NCI-H1436 (cell line): ENCODE data around the gene CNTD1.

Source experiments
- DNase-seq: peaks from one replicate; lab custom pipeline; 2025; lab: John Stamatoyannopoulos, UW

Gene CNTD1

DNA sequence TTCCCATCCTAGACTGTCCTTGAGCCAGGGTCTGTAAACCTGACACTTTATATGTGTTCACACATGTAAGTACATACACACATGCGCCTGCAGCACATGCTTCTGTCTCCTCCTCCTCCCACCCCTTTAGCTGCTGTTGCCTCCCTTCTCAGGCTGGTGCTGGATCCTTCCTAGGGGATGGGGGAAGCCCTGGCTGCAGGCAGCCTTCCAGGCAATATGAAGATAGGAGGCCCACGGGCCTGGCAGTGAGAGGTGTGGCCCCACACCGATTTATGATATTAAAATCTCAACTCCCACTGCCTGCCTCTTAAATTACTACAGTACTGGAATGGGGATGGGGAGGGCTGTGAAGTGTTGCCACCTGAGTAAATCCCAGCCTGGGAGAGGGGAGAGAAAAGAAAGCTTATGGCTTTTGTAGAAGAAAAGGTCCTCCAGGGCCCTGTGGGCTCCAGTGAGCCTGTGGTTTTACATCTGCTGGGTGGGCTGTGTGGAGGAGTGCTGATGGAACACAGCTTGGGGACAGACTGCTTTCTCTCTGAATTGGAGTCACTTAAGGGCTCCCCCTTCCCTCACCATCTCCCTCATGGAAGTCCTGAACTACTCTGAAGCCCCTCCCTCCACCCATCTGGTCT is 19.2 kb upstream of the CNTD1 start:
- no peak for DNase-seq

DNA sequence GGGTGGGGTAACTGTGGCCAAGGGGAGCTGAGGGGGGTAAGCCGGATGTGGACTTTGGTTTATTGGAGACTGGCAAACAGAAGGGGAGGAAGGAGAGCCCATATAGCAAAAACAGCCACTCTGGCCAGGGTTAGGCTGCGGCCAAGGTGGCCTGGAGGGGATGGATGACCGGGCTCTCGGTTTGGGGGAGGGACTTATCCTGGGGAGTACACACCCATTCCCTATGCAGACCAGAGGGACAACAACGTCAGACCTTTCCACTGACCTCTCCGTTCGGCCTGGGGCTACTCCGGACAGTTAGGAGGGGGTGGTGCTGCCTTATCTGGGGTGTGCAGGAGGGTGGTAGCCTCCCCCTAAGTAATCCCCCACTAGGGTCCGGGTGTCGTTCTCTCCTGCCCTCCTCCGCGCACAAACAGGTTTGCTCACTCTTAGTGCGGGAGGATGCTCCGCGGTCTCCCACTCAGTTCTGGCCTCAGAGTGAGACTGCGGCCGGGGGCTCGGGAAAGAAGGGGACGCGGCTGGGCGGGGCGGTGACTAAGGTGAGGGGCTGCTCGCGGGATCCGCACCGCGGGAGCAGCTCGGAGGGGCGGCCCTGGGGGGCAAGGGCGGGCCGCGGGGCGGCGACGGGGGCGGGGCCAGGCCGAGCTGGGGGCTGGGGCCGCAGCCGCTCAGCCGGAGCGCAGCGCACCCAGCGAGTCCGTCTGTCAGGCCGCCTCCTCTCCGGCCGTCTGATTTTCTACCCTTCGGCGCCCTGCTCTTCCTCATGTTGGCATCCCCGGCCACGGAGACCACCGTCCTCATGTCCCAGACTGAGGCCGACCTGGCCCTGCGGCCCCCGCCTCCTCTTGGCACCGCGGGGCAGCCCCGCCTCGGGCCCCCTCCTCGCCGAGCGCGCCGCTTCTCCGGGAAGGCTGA is 18.5 kb upstream of the CNTD1 start, which contains the start of gene WNK4:
Gene WNK4 (plus strand): TSS at position 675 of the 915 bp plus-strand sequence. CDS start 89 bp downstream, at position 764.
- no peak for DNase-seq

DNA sequence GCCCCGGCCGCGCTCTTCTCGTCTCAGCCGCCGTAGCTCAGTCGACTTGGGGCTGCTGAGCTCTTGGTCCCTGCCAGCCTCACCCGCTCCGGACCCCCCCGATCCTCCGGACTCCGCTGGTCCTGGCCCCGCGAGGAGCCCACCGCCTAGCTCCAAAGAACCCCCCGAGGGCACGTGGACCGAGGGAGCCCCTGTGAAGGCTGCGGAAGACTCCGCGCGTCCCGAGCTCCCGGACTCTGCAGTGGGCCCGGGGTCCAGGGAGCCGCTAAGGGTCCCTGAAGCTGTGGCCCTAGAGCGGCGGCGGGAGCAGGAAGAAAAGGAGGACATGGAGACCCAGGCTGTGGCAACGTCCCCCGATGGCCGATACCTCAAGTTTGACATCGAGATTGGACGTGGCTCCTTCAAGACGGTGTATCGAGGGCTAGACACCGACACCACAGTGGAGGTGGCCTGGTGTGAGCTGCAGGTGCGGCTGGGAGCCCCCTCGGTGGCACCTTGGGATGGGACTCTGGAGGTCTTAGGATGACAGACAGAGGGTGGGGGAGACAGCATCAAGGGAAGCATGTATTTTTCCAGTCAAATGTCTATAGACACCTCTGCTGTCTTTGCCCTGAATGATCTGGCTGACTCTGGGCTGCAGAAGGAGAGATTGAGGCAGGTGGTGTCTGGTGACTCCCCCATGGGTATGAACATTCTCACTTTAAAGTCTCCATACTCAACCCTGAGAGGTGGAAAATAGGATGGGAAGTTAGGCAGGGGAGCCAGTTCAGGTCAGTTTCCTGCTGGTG is 17.6 kb upstream of the CNTD1 start:
- no peak for DNase-seq

DNA sequence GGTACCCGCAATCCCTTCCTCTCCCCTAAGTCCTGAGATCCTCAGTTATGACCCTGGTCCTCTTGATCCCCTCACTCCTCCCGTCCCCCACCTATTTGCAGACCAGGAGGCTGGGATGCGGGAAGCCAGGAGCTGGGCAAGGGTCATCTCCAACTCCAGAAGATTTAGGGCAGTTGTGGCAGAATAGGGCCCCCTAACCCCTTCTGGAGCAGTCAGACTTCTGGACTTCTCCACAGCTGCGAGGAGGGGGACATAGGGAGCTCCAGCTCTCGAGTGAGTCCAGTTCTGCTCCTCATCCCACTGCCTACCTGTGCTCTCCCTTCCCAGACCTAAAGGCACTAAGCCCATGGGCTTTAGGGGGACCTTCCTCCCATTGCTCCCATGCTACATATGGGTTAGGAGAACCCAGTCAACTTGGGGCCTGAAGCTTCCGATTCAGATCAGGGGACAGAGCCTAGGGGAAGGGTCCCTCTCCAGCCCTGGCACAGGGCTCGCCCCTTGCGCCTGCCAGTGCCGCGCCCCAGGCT is 17.0 kb upstream of the CNTD1 start:
- no peak for DNase-seq

DNA sequence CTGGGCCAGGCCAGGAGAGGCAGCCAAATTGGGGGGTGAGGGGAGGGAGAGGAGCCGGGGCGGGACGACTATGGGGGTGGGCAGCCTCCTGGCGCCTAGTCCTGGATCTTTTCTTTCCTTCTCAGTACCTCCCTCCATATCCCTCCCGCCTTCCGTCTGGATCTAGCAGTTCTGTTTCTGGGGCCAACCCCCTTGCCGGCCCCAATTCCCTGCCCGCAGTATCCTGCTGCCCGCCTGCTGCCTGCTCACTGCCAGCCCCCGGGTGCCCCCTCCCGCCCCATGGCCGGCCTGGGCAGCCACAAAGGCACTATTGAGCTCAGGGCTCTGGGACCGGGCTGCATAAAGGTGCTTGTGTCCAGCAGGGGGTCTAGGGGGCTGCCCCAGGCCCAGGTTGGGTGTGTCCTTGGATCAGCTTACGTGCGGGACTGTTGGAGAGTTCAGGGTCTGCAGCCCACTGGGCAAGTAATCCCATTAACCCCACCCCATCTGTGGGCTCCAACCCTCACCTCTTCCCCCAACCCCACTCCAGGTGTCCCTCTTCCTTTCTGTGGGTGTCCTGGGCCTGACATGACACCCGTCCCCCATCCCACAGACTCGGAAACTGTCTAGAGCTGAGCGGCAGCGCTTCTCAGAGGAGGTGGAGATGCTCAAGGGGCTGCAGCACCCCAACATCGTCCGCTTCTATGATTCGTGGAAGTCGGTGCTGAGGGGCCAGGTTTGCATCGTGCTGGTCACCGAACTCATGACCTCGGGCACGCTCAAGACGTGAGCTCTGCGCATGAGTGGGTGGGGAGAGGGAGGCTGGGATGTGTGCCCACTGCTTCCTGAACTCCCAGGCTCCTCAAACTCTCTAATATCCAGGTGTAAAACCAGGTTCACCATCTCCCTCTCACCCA is 16.2 kb upstream of the CNTD1 start:
- DNase-seq = no peak

DNA sequence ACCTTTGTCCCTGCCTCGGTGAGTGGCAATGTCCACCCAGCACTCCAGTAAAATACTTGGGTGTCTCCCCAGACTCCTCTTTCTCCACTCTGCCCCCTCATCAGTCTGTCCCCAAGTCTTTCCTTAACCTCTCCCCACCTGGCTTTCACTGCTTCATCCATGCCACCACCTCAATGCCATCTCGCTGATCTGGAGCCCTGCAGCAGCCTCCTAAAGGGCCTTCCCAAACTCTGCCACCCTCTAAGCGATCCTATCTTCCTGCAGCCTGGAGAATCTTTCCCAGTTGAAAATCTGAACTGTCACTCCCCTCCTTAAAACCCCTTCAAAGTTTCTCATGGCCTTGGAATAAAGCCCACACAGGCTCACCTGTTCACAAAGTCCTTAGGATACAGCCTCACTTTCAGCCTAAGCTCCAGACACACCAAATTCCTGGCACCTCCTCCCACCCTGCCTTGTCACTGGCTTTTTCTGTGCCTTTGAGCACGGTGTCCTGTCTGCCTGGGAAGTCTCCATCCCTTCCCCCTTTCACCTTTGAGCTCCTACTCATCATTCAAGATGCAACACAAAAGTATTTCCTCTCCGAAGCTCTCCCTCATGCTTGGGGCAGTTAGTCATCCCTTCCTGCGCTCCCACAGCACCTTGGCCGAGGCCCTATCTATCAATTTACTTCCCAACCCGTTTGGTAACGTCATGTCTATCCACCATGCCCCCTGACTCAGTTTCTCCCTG is 15.4 kb upstream of the CNTD1 start:
- no peak for DNase-seq

DNA sequence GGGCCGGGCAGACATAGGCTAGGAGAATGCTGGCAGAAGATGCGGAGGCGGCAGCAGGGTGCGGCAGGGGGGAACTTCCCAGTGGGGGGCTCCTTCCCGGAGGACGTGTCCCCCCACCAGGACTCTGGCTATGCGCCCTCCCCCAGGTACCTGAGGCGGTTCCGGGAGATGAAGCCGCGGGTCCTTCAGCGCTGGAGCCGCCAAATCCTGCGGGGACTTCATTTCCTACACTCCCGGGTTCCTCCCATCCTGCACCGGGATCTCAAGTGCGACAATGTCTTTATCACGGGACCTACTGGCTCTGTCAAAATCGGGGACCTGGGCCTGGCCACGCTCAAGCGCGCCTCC is 14.9 kb upstream of the CNTD1 start:
- DNase-seq = no peak

DNA sequence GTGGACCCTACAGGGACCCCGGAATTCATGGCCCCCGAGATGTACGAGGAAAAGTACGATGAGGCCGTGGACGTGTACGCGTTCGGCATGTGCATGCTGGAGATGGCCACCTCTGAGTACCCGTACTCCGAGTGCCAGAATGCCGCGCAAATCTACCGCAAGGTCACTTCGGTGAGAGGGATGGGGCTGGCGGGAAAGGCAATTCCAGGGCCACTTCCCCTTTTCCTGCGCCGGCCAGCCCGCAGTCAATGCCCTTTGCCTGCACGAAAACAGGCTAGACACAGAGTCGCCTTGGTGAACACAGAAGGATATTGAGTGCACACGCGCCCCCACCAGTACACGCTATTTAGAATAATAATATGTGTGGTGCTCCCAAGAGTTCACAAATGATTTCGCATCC is 14.3 kb upstream of the CNTD1 start:
- no peak for DNase-seq

DNA sequence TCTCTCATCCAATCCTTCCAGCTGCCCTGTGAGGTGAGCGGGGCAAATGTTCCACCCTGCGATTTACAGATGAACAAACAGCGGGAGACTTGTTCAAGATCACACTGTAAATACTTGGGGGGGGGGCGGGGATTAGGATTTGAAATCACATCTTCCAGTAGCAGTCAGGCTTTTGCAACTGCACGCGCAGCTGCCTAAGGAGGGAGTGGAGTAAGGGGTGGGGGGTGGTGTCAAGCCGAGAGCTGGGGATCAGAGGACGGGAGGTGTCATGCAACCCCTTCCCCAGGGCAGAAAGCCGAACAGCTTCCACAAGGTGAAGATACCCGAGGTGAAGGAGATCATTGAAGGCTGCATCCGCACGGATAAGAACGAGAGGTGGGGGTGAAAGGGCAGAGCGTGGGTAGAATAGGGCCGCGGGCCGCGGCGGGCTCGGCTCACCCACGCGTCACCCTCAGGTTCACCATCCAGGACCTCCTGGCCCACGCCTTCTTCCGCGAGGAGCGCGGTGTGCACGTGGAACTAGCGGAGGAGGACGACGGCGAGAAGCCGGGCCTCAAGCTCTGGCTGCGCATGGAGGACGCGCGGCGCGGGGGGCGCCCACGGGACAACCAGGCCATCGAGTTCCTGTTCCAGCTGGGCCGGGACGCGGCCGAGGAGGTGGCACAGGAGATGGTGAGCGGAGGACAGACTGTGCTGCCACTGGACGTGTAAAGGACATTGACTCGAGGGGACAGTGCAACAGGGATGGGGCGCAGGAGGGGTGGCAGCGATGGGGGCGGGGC is 13.7 kb upstream of the CNTD1 start:
- DNase-seq = no peak

DNA sequence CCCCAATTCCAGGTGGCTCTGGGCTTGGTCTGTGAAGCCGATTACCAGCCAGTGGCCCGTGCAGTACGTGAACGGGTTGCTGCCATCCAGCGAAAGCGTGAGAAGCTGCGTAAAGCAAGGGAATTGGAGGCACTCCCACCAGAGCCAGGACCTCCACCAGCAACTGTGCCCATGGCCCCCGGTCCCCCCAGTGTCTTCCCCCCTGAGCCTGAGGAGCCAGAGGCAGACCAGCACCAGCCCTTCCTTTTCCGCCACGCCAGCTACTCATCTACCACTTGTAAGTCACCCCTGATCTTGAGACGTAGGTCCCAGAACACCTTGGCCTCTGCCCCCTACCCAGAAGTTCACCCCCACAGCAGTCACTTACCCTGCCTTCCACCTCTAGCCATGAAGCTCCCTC is 11.4 kb upstream of the CNTD1 start:
- no peak for DNase-seq

DNA sequence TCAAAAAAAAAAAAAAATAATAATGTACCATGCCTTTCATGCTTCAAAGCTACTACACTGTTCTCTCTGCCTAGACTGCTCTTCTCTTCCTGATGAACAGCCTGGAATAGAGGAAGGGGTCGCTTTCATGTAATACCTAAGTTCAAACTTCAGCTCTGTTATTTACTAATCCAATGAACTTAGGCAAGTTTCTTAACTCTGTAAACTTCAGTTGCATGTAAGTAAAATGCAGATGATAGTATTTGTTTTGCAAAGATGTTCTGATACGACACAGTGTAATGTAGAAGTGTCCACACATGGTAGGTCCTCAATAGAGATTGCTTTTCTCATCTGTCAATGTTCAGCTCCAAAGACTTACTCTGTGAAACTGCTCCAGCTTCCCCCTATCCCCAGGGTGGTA is 6.7 kb upstream of the CNTD1 start:
- no peak for DNase-seq

DNA sequence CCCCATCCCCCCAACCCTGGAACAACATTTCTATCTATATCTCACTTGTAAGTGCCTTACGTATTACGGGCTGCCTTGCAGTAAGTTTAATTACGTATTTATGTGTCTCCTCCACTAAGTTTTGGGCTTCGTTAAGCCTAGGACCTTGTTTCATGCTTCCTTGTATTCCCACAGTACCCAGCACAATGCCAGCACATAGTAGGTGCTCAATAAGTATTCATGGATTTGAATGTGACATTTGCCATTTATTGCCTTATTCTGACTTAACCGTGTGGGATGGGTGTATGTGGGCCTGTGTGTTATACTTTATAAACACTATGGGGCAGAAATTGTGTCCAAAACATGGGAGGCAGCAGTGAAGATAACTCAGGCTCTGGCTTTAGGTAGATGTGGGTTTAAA is 6.1 kb upstream of the CNTD1 start:
- no peak for DNase-seq

DNA sequence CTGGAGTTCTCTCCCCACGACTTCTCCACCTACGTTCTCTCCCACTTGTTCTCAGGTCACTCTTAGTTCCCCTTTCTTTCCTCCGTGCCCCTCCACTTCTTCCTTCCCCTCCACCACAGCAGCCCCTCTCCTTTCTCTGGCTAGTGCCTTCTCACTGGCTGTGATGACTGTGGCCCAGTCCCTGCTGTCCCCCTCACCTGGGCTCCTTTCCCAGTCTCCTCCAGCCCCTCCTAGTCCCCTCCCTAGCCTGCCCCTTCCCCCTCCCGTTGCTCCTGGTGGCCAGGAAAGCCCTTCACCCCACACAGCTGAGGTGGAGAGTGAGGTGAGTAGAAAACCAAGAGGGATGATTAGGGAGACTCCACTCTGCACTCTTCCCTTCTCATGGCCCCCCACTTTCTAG is 3.6 kb upstream of the CNTD1 start:
- DNase-seq = no peak

DNA sequence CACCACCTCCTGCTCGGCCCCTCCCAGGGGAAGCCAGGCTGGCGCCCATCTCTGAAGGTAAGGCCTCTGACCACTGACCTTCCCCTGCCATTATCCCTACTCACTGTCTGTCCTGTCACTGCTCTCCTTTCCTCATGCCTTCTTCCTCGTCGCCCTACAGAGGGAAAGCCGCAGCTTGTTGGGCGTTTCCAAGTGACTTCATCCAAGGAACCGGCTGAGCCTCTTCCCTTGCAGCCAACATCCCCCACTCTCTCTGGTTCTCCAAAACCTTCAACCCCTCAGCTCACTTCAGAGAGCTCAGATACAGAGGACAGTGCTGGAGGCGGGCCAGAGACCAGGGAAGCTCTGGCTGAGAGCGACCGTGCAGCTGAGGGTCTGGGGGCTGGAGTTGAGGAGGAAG is 3.2 kb upstream of the CNTD1 start:
- DNase-seq = no peak

DNA sequence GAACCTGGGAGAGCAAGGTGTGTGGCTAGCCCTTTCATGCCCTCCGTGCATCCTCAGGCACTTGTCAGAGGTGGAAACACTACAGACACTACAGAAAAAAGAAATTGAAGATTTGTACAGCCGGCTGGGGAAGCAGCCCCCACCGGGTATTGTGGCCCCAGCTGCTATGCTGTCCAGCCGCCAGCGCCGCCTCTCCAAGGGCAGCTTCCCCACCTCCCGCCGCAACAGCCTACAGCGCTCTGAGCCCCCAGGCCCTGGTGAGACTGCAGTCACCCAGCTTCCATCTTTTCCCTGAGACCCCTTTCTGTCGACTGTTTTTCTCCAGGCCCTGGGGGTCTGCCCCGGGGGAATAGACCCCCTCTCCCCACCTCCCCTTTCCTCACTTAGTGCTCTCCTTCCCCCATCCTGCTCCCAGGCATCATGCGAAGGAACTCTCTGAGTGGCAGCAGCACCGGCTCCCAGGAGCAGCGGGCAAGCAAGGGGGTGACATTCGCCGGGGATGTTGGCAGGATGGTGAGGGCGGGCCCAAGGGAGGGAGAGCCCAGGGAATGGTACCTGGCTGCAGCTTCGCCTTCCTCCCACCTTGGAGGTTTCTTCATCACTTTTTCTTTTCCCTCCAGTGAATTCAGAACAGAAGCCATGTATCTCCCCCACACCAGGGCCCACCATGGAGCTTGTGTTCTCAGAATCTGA is 2.4 kb upstream of the CNTD1 start:
- no peak for DNase-seq

DNA sequence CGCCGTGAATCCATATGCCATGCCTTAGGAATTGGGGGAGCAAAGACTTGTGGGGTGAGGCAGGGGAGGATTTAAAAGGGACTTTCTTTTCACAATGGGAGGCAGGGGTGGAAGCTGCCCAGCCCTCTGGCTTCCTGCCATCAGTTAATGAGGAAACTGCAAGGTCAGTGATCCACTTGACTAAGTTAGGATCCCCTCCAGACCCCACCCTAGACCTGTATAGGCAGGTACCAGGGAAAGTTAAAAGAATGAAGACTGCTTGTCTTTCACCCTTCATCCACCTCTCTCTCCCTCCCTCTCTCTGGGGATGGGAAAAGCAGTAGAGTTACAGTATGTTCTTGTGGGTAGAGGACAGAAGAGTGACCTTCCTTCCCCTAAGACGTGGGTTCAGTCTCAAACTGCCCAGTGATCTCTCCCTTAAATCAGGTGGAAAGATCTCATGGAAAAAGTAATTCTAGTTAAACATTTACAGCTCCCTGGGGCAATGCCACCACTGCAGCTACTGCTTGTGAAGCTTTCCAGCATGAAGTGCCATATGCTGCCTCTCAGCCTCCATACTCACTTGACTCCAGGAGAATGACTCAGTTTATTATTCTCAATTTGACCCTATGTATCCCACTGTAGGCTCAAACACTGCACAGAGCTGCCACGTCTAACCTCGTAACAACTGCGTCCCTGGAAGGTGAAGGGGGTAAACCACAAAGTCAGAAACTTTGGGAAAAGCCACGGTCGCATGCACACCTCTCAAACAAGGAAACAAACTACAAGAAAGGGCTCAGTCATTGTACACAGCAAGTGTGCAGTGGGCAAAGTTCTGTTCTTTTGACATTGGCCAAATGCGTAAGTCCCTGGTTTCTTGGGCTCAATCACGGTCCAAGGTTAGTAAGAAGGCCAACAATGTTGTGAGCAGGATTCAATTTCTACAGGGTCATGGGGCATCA is 1.3 kb upstream of the CNTD1 start:
- no peak for DNase-seq

DNA sequence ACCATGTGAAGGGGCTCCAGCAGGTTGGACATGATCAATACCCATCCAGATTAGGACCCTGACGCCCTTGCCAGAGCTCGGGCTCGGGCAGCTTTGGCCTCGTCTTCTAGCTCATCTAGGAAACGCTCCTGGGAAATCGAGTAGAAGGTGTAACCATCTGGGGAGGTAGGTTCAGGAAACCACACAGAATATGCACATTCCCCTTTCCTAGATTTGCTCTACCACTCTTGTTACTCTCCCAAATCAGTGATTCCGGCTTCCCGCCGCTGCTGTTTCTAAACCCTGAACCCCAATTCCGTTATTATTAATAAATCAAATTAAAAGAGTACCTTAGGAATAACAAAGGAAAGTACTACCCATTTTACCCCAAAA is 664 bp upstream of the CNTD1 start:
- no peak for DNase-seq
